Smooth muscle cell (in vitro differentiated cells): ENCODE results near the gene BIRC7. TPM values are rescaled to one million over a fixed set of nuclear protein-coding genes. Genes with fewer than 3 reads are reported as not detected.

ENCODE experiments used
- DNase-seq: peaks from one replicate; lab custom pipeline; 2025; ENCODE audit not compliant: unreplicated experiment; lab: John Stamatoyannopoulos, UW
- H2AFZ ChIP-seq: fragments of 200-600 bp; sonication (generic); 2 replicates; pipeline ENCODE4 v1.6.0; 2016; ENCODE audit warnings: antibody characterized with exemption, low read depth, mild to moderate bottlenecking
- H3F3A ChIP-seq: fragments of 200-600 bp; sonication (generic); 2 replicates; pipeline ENCODE4 v1.6.0; 2017; ENCODE audit warnings: antibody characterized with exemption, low read depth
- H3K27ac ChIP-seq: fragments of 200-600 bp; sonication (generic); 2 replicates; pipeline ENCODE4 v1.5.1; 2016; ENCODE audit warnings: low read depth, mild to moderate bottlenecking
- H3K27me3 ChIP-seq: fragments of 200-600 bp; sonication (generic); 2 replicates; pipeline ENCODE4 v1.6.1; 2016; ENCODE audit warnings: low read depth, mild to moderate bottlenecking
- H3K36me3 ChIP-seq: fragments of 200-600 bp; sonication (generic); 2 replicates; pipeline ENCODE4 v1.5.1; 2016; ENCODE audit warnings: low read depth
- H3K4me1 ChIP-seq: fragments of 200-600 bp; sonication (generic); 2 replicates; pipeline ENCODE4 v1.5.1; 2016; ENCODE audit warnings: low read depth
- H3K4me2 ChIP-seq: fragments of 200-600 bp; sonication (generic); 2 replicates; pipeline ENCODE4 v1.6.0; 2016; ENCODE audit warnings: mild to moderate bottlenecking
- H3K4me3 ChIP-seq: fragments of 200-600 bp; sonication (generic); 2 replicates; pipeline ENCODE4 v1.5.1; 2016; ENCODE audit warnings: mild to moderate bottlenecking
- H3K79me2 ChIP-seq: fragments of 200-600 bp; sonication (generic); 2 replicates; pipeline ENCODE4 v1.6.0; 2016; ENCODE audit warnings: low read depth, mild to moderate bottlenecking
- H3K9ac ChIP-seq: fragments of 200-600 bp; sonication (generic); 2 replicates; pipeline ENCODE4 v1.6.0; 2016; ENCODE audit warnings: low read depth
- H3K9me3 ChIP-seq: fragments of 200-600 bp; sonication (generic); replicated peaks from 2 replicates; pipeline ENCODE4 v1.5.1; 2016; ENCODE audit warnings: low read depth
- H4K20me1 ChIP-seq: fragments of 200-600 bp; sonication (generic); 2 replicates; pipeline ENCODE4 v1.6.0; 2016; ENCODE audit warnings: low read depth
- WGBS: methylation state at CpG from one replicate; pipeline ENCODE4 v1.1.7; 2016; ENCODE audit warnings: low lambda C conversion rate; 5-methylcytosine and 5-hydroxymethylcytosine counted together
- polyA plus RNA-seq: library from polyadenylated mRNA; unstranded; fragments of >200 nt; fragmentation: Nextera tagmentation; extraction: Ambion mirVana; gene quantifications from 2 replicates; pipeline ENCODE4 v1.2.1, GENCODE V29; 2016
- total RNA-seq: library from RNA; depleted of rRNA; stranded (reverse); fragments of >200 nt; gene quantifications from 2 replicates; pipeline ENCODE4 v1.2.3, GENCODE V29; 2014
- TF ChIP-seq, protein P1 (sequence below): fragments of 200-600 bp; sonication (generic); IDR thresholded peaks from 2 replicates; pipeline ENCODE4 v1.5.1; 2017; ENCODE audit warnings: borderline replicate concordance, mild to moderate bottlenecking, antibody characterized with exemption; ENCODE audit not compliant: insufficient read depth, poor library complexity, severe bottlenecking

Gene BIRC7, protein sequence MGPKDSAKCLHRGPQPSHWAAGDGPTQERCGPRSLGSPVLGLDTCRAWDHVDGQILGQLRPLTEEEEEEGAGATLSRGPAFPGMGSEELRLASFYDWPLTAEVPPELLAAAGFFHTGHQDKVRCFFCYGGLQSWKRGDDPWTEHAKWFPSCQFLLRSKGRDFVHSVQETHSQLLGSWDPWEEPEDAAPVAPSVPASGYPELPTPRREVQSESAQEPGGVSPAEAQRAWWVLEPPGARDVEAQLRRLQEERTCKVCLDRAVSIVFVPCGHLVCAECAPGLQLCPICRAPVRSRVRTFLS
- total RNA-seq (3.5 and 5.8 TPM in 2 replicates), polyA plus RNA-seq (10.9 and 12.2 TPM in 2 replicates)

DNA sequence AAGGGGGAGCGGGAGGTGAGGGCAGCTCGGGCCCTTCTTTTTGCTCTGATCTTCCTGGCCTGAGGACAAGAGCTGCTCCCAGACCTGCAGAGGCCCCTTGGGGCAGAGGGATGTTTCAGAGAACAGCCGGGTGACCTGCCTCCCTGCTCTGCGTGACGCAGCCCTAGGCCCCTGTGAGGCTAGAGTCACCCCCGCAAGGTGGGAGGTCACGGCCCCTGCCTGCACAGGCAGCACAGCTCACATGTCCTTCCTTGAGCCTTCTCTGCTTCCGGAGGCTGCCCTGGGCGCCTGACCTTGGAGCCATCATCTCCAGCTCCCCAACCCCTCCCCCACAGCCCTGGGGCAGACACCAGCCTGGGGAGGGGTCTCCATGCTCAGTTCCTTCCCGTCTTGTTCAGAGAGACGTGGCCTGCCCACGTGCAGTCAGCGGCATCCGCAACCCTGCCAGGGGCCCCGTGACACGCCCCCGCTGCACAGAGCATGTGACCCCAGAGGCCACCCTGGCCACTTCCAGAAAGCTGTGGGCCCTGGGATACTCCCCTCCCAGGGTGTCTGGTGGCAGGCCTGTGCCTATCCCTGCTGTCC lies at the start of gene BIRC7:
Gene BIRC7 (plus strand): TSS at position 507 of the 585 bp plus-strand sequence. CDS start 192 bp downstream, outside the sequence.
- no peak within 1 kb of the TSS for H3K9ac ChIP-seq
- no peak within 1 kb of the TSS for H2AFZ ChIP-seq
- TF ChIP-seq, protein P1, sequence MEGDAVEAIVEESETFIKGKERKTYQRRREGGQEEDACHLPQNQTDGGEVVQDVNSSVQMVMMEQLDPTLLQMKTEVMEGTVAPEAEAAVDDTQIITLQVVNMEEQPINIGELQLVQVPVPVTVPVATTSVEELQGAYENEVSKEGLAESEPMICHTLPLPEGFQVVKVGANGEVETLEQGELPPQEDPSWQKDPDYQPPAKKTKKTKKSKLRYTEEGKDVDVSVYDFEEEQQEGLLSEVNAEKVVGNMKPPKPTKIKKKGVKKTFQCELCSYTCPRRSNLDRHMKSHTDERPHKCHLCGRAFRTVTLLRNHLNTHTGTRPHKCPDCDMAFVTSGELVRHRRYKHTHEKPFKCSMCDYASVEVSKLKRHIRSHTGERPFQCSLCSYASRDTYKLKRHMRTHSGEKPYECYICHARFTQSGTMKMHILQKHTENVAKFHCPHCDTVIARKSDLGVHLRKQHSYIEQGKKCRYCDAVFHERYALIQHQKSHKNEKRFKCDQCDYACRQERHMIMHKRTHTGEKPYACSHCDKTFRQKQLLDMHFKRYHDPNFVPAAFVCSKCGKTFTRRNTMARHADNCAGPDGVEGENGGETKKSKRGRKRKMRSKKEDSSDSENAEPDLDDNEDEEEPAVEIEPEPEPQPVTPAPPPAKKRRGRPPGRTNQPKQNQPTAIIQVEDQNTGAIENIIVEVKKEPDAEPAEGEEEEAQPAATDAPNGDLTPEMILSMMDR = no peak
- H3K9me3 ChIP-seq = no peaks in the 10 kb centered on the region
- H3F3A ChIP-seq = peaks cover 16% of the 10 kb centered on the region
- H3K4me2 ChIP-seq = peak within 1 kb of the TSS; percentile 59
- WGBS = 45% methylated on average over 11 of the region's 17 CpGs
- H4K20me1 ChIP-seq = no peaks in the 10 kb centered on the region
- no peaks in the 10 kb centered on the region for H3K36me3 ChIP-seq
- no peak within 1 kb of the TSS for H3K4me3 ChIP-seq
- no peak for DNase-seq
- H3K27ac ChIP-seq = no peak within 1 kb of the TSS
- H3K79me2 ChIP-seq = no peaks in the 10 kb centered on the region
- peaks cover 38% of the 10 kb centered on the region for H3K4me1 ChIP-seq
- H3K27me3 ChIP-seq = no peaks in the 10 kb centered on the region

DNA sequence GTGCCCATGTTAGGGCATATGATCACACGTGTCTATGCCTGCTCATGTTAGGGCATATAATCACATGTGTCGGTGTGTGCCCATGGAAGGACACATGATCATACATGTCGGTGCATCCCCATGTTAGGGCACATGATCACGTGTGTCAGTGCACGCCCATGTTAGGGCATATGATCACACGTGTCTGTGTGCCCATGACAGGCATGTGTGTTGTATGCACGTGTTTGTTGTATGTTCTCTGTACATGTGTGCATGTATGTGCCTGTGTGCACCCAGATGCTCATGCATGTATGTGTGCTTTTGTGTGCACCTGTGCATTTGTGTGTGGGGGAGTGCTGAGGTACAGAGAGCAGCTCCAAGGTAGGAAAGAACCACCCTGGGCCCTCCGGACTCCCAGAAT lies 49.6 kb upstream of the BIRC7 start:
- no peak overlapping the region for H3K4me3 ChIP-seq
- WGBS = 82% methylated on average over 8 of the region's 8 CpGs
- H2AFZ ChIP-seq = no peak overlapping the region
- H3K4me2 ChIP-seq = no peak overlapping the region
- no peaks in the 10 kb centered on the region for H3K79me2 ChIP-seq
- DNase-seq = no peak
- H3K27me3 ChIP-seq = peaks cover 9% of the 10 kb centered on the region
- no peaks in the 10 kb centered on the region for H3K4me1 ChIP-seq
- no peaks in the 10 kb centered on the region for H3F3A ChIP-seq
- no peaks in the 10 kb centered on the region for H4K20me1 ChIP-seq
- no peak overlapping the region for H3K27ac ChIP-seq
- TF ChIP-seq, protein P1 = no peak
- no peak overlapping the region for H3K9ac ChIP-seq
- no peaks in the 10 kb centered on the region for H3K36me3 ChIP-seq
- H3K9me3 ChIP-seq = no peaks in the 10 kb centered on the region

DNA sequence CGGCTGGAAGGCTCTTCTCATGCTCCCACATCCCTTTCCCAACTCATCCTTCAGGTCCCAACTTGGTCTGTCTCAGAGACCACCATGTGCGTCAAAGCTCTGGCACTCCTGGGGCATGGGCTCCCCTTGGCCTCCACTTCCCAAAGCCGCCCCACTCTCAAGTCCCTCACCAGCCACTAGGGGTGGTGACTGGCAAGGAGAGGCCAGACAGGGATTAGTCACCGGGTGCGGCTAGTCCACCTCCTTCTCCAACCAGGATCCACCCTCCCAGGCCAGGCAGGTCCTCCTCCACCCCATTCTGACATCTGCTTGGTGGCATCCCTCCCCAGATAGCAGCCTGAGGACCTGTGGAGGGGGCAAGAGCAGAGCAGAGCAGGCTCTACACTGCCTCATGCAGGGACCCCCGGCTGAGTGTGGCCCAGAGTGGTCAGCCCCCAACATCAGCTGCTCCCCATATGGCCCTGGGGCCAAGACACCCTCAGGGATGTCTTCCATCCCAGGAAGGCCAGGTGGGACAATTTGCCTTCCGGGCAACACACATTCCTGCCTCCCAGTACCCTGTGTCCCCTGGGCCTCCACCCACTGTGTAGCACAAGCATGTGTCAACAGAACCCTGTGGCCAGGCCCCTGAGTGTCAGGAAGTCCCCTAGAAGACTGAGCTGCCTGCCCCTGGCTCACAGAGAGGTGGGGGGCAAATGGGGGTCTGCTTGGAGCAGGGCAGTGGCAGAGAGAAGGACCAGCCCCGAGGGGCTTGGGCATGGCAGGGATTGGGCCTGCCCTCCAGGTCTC lies 49.0 kb upstream of the BIRC7 start:
- H3K27ac ChIP-seq = no peak overlapping the region
- TF ChIP-seq, protein P1 = no peak

More for the DNA sequence above, 49.0 kb upstream of the BIRC7 start:
- no peak overlapping the region for H3K4me3 ChIP-seq
- no peaks in the 10 kb centered on the region for H3K4me1 ChIP-seq
- DNase-seq = no peak
- H3F3A ChIP-seq = no peaks in the 10 kb centered on the region
- H3K36me3 ChIP-seq = no peaks in the 10 kb centered on the region
- no peaks in the 10 kb centered on the region for H4K20me1 ChIP-seq
- H2AFZ ChIP-seq = no peak overlapping the region
- no peaks in the 10 kb centered on the region for H3K9me3 ChIP-seq
- no peak overlapping the region for H3K9ac ChIP-seq
- WGBS = 87% methylated on average over 8 of the region's 8 CpGs
- no peaks in the 10 kb centered on the region for H3K79me2 ChIP-seq
- H3K27me3 ChIP-seq = peaks cover 4% of the 10 kb centered on the region
- H3K4me2 ChIP-seq = no peak overlapping the region
